H1 (cell line): ENCODE data around the gene CMTR1.

Source experiments
- EP300 ChIP-seq, 2 experiments: IDR thresholded peaks; 1 replicate in 1 of 2; 2 replicates in 1 of 2; pipeline ENCODE4 v1.6.1; 2011 to 2012; ENCODE audit warnings: low read depth in 2 of 2, low read length in 2 of 2, mild to moderate bottlenecking in 2 of 2, borderline replicate concordance in 1 of 2, inconsistent platforms in 1 of 2, moderate library complexity in 1 of 2
- FOSL1 ChIP-seq: IDR thresholded peaks from 2 replicates; pipeline ENCODE4 v1.6.1; 2011; ENCODE audit warnings: mild to moderate bottlenecking, low read depth, low read length, moderate library complexity; ENCODE audit not compliant: insufficient read depth
- HDAC6 ChIP-seq: IDR thresholded peaks from one replicate; pipeline ENCODE4 v1.7.1; 2012; ENCODE audit warnings: low read depth, mild to moderate bottlenecking, inconsistent platforms, low read length, moderate library complexity
- MAX ChIP-seq: IDR thresholded peaks from 2 replicates; pipeline ENCODE4 v1.6.1; 2012; ENCODE audit warnings: inconsistent platforms
- TAF1 ChIP-seq: IDR thresholded peaks from 2 replicates; pipeline ENCODE4 v1.6.1; 2011; ENCODE audit warnings: mild to moderate bottlenecking, low read depth, low read length

- TF ChIP-seq MAX: peak; percentile 80
- TF ChIP-seq HDAC6: no peak
- no peak for TF ChIP-seq FOSL1
- TF ChIP-seq EP300 (IDR thresholded peaks at IDR 0.05; ENCODE audit: borderline replicate concordance in 1 of 2, low read depth in 2 of 2, low read length in 2 of 2): peak in 1 of 2 experiments; percentile 41; a peak in 1 of 3 replicates
- peak; percentile 60; the same call in 1 of the 2 replicates for TF ChIP-seq TAF1
Measured at GRCh38 chr6:37499433-37500293, 66.6 kb downstream of the CMTR1 start, which contains the start of gene CCDC167.
